Nephron progenitor cell (in vitro differentiated cells): ENCODE results near the gene CCDC177.

Experiments
- DNase-seq: peaks from one replicate; pipeline ENCODE4 v3.0.0; 2021
- H3K27ac Mint-ChIP-seq: 2 replicates; pipeline ENCODE4 v1.8.0; 2021; ENCODE audit warnings: mild to moderate bottlenecking, moderate library complexity, mixed read lengths
- H3K27me3 Mint-ChIP-seq: 2 replicates; pipeline ENCODE4 v1.8.0; 2021; ENCODE audit warnings: mild to moderate bottlenecking, low read depth, mixed read lengths; ENCODE audit not compliant: poor library complexity
- H3K36me3 Mint-ChIP-seq: 2 replicates; pipeline ENCODE4 v1.8.0; 2021; ENCODE audit warnings: low read depth, mixed read lengths
- H3K4me1 Mint-ChIP-seq: 2 replicates; pipeline ENCODE4 v1.8.0; 2021; ENCODE audit warnings: mixed read lengths
- H3K4me3 Mint-ChIP-seq: 2 replicates; pipeline ENCODE4 v1.8.0; 2021; ENCODE audit warnings: mild to moderate bottlenecking, moderate library complexity, mixed read lengths
- H3K9me3 Mint-ChIP-seq: 2 replicates; pipeline ENCODE4 v1.8.0; 2021; ENCODE audit warnings: mild to moderate bottlenecking, moderate library complexity, mixed read lengths
- TF ChIP-seq, protein P1 (sequence below): fragments of 200-600 bp; sonication (generic); IDR thresholded peaks from 2 replicates; pipeline ENCODE4 v1.5.0; 2021; ENCODE audit warnings: antibody characterized with exemption

CCDC177 gene

DNA sequence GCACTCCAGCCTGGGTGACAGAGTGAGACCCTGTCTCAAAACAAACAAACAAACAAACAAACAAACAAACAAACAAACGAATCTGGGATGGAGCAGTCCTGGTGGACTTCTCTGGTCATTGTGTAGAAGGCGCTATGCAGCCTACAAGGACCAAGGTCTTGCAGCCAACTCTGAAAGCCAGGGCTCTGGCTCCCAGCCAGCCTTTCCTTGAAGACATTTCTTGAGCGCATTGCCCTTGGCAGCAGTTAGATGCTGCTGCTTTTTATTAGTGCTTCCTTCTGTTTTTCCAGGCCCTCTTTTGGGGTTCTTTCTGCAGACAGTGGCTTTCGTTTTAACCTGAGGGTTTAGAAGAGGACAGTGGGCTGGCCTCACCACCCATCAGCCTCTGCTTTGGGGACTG, 20.2 kb downstream of the CCDC177 start:
- H3K36me3 Mint-ChIP-seq: no peaks in the 10 kb centered on the region
- peaks cover 7% of the 10 kb centered on the region for H3K4me1 Mint-ChIP-seq
- no peak overlapping the region for H3K4me3 Mint-ChIP-seq
- no peak overlapping the region for H3K27ac Mint-ChIP-seq
- H3K9me3 Mint-ChIP-seq: no peaks in the 10 kb centered on the region
- peaks cover 43% of the 10 kb centered on the region for H3K27me3 Mint-ChIP-seq
- TF ChIP-seq, protein P1, sequence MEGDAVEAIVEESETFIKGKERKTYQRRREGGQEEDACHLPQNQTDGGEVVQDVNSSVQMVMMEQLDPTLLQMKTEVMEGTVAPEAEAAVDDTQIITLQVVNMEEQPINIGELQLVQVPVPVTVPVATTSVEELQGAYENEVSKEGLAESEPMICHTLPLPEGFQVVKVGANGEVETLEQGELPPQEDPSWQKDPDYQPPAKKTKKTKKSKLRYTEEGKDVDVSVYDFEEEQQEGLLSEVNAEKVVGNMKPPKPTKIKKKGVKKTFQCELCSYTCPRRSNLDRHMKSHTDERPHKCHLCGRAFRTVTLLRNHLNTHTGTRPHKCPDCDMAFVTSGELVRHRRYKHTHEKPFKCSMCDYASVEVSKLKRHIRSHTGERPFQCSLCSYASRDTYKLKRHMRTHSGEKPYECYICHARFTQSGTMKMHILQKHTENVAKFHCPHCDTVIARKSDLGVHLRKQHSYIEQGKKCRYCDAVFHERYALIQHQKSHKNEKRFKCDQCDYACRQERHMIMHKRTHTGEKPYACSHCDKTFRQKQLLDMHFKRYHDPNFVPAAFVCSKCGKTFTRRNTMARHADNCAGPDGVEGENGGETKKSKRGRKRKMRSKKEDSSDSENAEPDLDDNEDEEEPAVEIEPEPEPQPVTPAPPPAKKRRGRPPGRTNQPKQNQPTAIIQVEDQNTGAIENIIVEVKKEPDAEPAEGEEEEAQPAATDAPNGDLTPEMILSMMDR: no peak
- DNase-seq: no peak

- Mint-ChIP-seq H3K27ac (no peak overlapping the region), H3K27me3 (peaks cover 39% of the 10 kb centered on the region), H3K36me3 (no peaks in the 10 kb centered on the region), H3K4me1 (peaks cover under 1% of the 10 kb centered on the region), H3K9me3 (no peaks in the 10 kb centered on the region), H3K4me3 (no peak overlapping the region)
- TF ChIP-seq, protein P1: no peak
- no peak for DNase-seq
Observed at GRCh38 chr14:69553252-69553651, 21.4 kb downstream of the CCDC177 start.

GRCh38 chr14:69551511-69551910, 23.2 kb downstream of the CCDC177 start:
- no peak overlapping the region for H3K27ac Mint-ChIP-seq

DNA sequence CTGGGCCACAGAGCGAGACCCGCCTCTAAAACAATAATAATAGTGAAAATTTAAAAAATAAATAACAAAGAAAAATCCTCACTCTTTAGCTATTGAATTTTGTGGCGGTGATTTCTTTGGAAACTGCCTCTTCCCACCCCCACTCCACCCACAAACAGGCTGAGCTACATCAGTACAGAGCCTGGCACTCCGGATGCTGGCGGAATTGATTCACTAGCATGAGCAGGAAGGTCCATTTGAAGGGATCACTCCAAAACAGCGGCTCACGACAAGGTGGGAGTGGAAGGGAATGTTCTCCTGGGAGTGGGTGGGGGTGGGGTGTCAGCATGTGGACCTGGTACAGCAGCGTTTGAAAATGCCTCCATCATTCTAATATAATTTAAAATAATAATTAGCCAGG, 26.1 kb downstream of the CCDC177 start:
- Mint-ChIP-seq H3K9me3 (peaks cover 6% of the 10 kb centered on the region), H3K36me3 (peaks cover 5% of the 10 kb centered on the region), H3K27ac (no peak overlapping the region), H3K4me3 (no peak overlapping the region), H3K4me1 (peaks cover 13% of the 10 kb centered on the region), H3K27me3 (peaks cover 50% of the 10 kb centered on the region)
- DNase-seq: no peak
- TF ChIP-seq, protein P1: no peak

More at GRCh38 chr14:69551511-69551910, 23.2 kb downstream of the CCDC177 start:
- DNase-seq: no peak
- Mint-ChIP-seq H3K4me3 (no peak overlapping the region), H3K9me3 (no peaks in the 10 kb centered on the region), H3K27me3 (peaks cover 41% of the 10 kb centered on the region), H3K4me1 (peaks cover 12% of the 10 kb centered on the region), H3K36me3 (peaks cover 3% of the 10 kb centered on the region)
- TF ChIP-seq, protein P1: no peak

GRCh38 chr14:69547701-69548348, 26.8 kb downstream of the CCDC177 start:
- TF ChIP-seq, protein P1: peak; percentile 93
- Mint-ChIP-seq H3K4me3 (peak overlapping the region; percentile 82), H3K27me3 (peaks cover 52% of the 10 kb centered on the region), H3K4me1 (peaks cover 13% of the 10 kb centered on the region), H3K27ac (no peak overlapping the region), H3K36me3 (peaks cover 5% of the 10 kb centered on the region), H3K9me3 (peaks cover 6% of the 10 kb centered on the region)
- peak; percentile 82 for DNase-seq
